SK-N-SH (cell line): ENCODE data around the gene LMF1.

ENCODE experiments used
- CTCF ChIP-seq: fragments of 200-600 bp; sonication (generic); IDR thresholded peaks from 2 replicates; pipeline ENCODE4 v1.6.1; 2017; ENCODE audit warnings: antibody characterized with exemption, mild to moderate bottlenecking, moderate library complexity
- EP300 ChIP-seq, 2 experiments: IDR thresholded peaks; 2 replicates each; pipeline versions ENCODE4 v1.4.0 to v1.6.1; 2012; ENCODE audit warnings: borderline replicate concordance in 1 of 2, low read depth in 1 of 2, low read length in 1 of 2
- JUND ChIP-seq: IDR thresholded peaks from 2 replicates; pipeline ENCODE4 v1.4.0; 2012
- MAX ChIP-seq: IDR thresholded peaks from 2 replicates; pipeline ENCODE4 v1.4.0; 2012; ENCODE audit warnings: low read depth
- MEF2A ChIP-seq: IDR thresholded peaks from 2 replicates; pipeline ENCODE4 v1.4.0; 2012; ENCODE audit warnings: low read depth, borderline replicate concordance
- NFIC ChIP-seq: IDR thresholded peaks from 2 replicates; pipeline ENCODE4 v1.4.0; 2012; ENCODE audit warnings: borderline replicate concordance
- RXRA ChIP-seq: IDR thresholded peaks from 2 replicates; pipeline ENCODE4 v1.4.0; 2012; ENCODE audit warnings: low read depth, mild to moderate bottlenecking, borderline replicate concordance
- TAF1 ChIP-seq: IDR thresholded peaks from 2 replicates; pipeline ENCODE4 v1.6.1; 2012; ENCODE audit warnings: low read depth, mild to moderate bottlenecking, low read length, moderate library complexity, borderline replicate concordance
- TCF12 ChIP-seq: IDR thresholded peaks from 2 replicates; pipeline ENCODE4 v1.4.0; 2012
- TEAD4 ChIP-seq: IDR thresholded peaks from 2 replicates; pipeline ENCODE4 v1.4.0; 2012; ENCODE audit warnings: mild to moderate bottlenecking, borderline replicate concordance; ENCODE audit not compliant: insufficient read depth

GRCh38 chr16:881219-882097 lies 89.3 kb downstream of the LMF1 start:
- TF ChIP-seq JUND (no peak), CTCF (no peak), TCF12 (no peak), MEF2A (no peak), RXRA (no peak), TAF1 (no peak), NFIC (no peak), MAX (no peak), EP300 (IDR thresholded peaks at IDR 0.05; ENCODE audit: borderline replicate concordance in 1 of 2, low read depth in 1 of 2, low read length in 1 of 2) (no peak), TEAD4 (no peak)
